GM18909 (cell line): ENCODE data around the gene PAIP1.
"Not testable (repeated sequence)": the region's sequence is repeated elsewhere in the genome, so short reads cannot be mapped to it uniquely, and the experiment has no call there.

Experiments used
- ATAC-seq: cut with Tn5 transposase; IDR thresholded peaks from one replicate; pipeline ENCODE4 v1.9.1; 2021; ENCODE audit warnings: mild to moderate bottlenecking; ENCODE audit not compliant: unreplicated experiment, poor library complexity

PAIP1 gene

DNA sequence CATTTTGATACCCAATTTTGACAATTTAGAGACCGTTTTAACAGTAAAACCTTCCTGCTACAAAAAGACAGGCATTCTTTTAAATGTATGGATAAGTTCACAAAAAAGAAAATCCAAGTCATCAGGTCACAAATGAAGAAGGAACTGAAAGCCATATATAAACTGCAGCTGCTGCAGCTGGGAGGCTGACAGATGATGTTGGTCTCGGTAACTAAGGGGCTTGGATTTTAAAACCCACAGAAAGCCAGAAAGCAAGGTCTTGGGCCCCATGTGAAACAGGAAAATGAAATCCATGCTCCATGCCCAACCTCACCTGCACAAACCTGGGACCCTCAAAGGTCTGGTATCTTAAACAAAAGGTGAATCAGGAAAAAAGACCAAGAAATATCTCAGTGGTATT, 26.2 kb downstream of the PAIP1 start:
- no peak for ATAC-seq

GRCh38 chr5:43523662-43524072, 33.2 kb downstream of the PAIP1 start:
- ATAC-seq = no peak

DNA sequence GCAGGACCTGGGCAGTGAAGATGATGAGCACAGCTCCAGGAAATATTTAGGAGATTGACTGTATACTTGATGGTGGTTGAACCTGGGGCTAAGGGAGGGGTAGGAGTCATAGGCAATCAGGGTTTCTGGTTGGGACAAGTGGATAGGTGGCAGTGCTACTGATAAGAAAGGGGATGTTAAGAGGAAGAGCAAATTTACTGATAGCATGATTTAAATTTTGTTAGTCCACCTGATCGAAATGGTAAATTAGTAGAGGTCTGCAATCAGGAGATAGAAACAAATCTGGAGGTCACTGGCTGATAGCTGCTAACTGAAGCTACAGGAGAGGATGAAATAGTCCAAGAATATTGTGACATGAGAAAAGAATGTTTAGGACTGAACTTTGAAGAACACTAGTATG, 36.3 kb downstream of the PAIP1 start:
- no peak for ATAC-seq

- ATAC-seq = no peak
These were observed 41.2 kb downstream of the PAIP1 start for GRCh38 chr5:43515678-43516048.

GRCh38 chr5:43514816-43515677, 41.8 kb downstream of the PAIP1 start, which contains the start of gene C5orf34:
TSS of gene C5orf34 (minus strand) at chr5:43515148. CDS start at chr5:43509339, 5,809 bp downstream.
- ATAC-seq = peak; percentile 99

DNA sequence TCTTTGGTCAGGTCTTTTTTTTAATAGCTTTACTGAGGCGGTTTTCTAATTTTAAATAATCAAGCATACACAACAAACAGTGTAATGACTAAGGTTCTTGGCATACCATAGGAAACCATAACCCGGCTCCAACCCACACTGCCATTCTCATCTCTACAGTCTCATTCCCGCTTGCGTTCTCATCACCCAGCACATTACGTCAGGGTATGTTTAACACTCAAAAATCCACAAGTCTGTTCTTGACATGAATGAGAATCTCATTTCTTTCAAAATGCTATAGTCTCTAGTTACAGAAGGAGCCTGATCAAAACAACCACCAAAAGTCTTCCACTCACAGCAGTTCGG, 42.4 kb downstream of the PAIP1 start:
- peak; percentile 35 for ATAC-seq

DNA sequence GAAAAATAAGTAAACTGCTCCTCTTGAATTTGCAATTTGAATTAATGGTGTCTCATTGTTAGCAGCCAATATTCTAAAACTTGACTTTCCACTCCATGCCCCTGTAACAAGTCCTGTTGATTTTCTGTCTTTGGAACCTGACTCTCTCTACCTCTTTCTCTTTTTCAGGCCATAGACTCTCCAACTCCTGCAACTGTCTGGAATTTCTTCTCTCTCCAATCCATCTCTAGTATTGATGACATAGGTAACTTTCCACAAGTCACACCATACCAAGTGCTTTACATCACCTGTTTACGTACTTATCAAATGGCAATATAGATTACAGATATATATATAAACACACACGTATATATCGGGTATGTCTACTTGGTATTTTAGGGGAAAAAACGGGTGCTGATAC, 42.9 kb downstream of the PAIP1 start:
- ATAC-seq = no peak

DNA sequence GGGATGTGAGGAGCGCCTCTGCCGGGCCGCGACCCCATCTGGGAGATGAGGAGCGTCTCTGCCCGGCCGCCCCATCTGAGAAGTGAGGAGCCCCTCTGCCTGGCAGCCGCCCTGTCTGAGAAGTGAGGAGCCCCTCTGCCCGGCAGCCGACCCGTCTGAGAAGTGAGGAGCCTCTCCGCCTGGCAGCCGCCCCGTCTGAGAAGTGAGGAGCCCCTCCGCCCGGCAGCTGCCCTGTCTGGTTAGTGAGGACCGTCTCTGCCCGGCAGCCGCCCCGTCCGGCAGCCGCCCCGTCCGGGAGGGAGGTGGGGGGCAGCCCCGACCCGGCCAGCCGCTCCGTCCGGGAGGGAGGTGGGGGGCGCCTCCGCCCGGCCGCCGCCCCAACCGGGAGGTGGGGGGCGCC, 45.8 kb downstream of the PAIP1 start:
- ATAC-seq = not testable (repeated sequence)

DNA sequence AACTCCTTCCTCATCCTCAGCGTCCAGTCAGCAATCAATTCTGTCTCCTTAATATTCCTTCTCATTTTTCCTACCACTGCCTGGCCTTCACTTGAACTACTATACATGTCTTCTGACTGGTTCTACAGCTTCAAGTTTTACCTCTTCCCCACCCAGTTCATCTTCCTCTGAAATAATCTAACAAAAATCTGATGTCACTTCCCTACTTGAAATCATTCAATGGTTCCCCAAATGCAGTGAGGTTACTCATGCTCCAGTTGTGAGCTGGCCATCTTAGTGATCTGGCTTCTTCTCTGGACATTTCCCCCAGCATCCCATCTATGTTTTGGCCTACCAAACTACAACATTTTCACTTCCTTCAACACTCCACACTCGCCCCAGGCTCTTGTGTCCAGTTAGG, 58.3 kb downstream of the PAIP1 start:
- ATAC-seq = no peak

- no peak for ATAC-seq
These were observed 59.4 kb downstream of the PAIP1 start for GRCh38 chr5:43497311-43498104.

DNA sequence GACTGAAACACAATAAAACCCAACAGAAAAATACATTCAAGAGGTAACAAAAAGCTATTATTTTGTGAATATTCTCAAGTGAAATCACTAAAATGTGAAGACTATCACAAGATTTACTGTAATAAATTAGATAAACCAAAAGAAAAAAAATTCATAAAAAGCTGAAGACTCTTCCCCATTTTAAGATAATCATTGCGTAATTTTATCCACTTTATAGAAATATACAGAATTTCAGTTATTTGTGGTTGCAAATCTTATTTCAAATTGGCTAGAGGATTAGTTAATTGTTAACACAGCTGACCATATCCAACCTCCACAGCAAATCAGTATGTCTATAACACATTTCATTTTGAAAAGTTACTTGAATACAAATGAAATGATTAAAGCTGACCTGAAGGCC, 65.6 kb downstream of the PAIP1 start:
- no peak for ATAC-seq

GRCh38 chr5:43486353-43486752, 70.5 kb downstream of the PAIP1 start:
- ATAC-seq = no peak

DNA sequence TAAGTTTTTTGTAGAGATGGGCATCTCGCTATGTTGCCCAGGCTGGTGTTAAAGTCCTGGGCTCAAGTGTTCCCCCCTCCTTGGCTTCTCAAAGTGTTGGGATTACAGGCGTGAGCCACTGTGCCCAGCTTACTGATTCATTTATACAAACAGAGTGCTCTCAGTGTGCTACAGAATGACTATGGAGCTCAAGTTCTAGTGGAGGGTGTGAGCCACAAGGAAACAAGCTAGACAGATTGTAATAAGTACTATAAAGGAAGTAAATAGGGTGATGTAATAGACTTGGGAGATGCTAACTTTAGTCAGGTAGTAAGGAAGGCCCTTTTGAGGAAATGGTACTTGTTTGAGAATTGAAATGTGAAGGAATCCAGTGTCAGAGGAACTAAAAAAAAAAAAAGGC, 71.5 kb downstream of the PAIP1 start:
- no peak for ATAC-seq

DNA sequence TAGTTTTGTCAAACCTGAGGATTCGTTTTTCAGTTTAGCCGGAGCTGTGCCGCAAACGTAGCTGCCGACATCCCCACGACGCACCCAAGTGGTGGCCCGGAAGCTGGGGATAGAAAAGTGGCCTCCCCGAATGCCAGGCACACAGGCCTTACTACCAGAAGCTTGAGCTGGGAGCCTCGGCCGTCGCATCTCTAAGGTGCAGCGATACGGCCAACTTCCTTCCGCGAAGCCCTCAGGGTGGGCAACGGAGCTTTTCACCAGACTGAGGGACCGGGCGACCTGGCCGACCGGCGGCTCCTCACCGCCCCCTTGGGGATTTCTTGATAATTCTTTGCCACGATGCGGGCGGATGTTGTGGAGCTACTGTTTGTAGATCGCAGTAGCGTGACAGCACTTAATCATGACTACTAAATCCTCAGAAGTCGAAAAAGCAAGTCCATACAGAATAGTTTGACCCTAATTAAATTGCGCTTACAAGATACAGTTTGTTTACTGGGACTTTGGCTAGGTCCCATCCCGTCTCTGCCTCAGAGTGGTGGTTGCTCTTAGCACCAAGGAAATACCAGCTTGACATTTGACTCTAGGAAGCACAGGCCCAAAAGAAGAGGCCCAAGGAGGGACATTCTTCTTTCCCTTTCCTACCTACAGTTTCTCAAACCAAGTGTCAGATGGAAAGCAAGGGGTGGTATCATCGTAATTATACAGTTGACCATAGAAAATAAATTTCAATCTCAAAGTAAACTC, 72.6 kb downstream of the PAIP1 start:
- ATAC-seq = peak; percentile 80

- peak; percentile 89 for ATAC-seq
These were observed 73.4 kb downstream of the PAIP1 start, which contains the start of gene TMEM267 for GRCh38 chr5:43483298-43484105. TSS of gene TMEM267 (minus strand) at chr5:43483865. CDS start at chr5:43453969, 29,896 bp downstream.

DNA sequence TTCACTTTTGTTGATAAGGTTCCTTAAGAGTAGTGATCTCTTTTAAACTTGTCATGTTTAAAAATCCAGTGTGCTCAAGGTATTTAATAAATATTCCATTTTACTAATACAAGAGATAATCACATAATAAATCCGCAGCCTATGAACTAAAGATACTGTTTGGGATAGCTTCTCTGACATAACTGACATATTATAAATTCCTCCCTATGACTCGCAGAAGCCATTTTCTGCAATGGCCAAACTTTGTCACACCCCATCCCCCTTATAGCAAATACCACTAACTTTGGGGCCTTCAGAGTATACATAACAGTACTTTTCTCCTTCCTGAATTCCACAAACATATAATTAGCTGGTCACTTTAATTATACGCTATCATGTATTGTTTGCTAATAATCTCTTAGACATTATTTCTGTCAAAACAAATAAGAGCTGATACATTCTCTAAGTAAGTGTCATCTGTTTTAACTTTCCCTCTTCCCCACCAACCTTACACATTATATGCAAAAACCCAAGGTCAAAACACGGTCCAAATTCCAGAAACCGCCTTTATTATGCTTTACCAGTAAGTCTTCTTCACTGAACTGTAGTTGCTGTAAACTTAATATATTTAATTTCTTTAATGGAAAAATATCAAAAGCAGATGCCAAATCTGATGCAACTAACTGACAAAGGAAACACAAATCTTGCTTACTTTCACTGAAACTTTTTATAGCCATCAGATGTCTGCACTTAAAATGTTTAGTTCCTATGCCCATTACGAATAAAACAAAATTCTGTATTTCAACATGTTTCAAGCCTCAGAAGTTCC, 74.2 kb downstream of the PAIP1 start:
- ATAC-seq = no peak
